B cell (primary cell): Measurements from ENCODE around the gene C1orf116. TPM values are rescaled to one million over a fixed set of nuclear protein-coding genes. Genes with fewer than 3 reads are reported as not detected.

Source experiments
- ATAC-seq: fragments of 200-7000 bp; cut with Tn5 transposase; one replicate; pipeline ENCODE4 v1.10.0; 2021; ENCODE audit warnings: low read depth, mild to moderate bottlenecking, moderate number of reproducible peaks, moderate library complexity
- CTCF ChIA-PET: fragments of 350-600 bp; sonication (Branson Sonifier 250); formaldehyde crosslinking; loops from one replicate; lab custom pipeline; 2021; ENCODE audit warnings: antibody characterized with exemption, inconsistent platforms; lab: Charles Lee
- POLR2A ChIA-PET: fragments of 350-600 bp; sonication (Branson Sonifier 250); formaldehyde crosslinking; loops from one replicate; lab custom pipeline; 2021; ENCODE audit warnings: antibody characterized with exemption; lab: Charles Lee
- DNase-seq: peaks from one replicate; pipeline ENCODE4 v3.0.0; 2013
- H2AFZ ChIP-seq: 2 replicates; pipeline ENCODE4 v1.6.1; 2012; ENCODE audit warnings: mild to moderate bottlenecking, low read depth, low read length; ENCODE audit not compliant: insufficient read depth, poor library complexity, severe bottlenecking
- H3K27ac ChIP-seq, 2 donors: 1 replicate in 1 of 2; 2 replicates in 1 of 2; pipeline ENCODE4 v1.5.1; 2012 to 2013; ENCODE audit warnings: low read length in 2 of 2, mild to moderate bottlenecking in 2 of 2, moderate library complexity in 1 of 2
- H3K27me3 ChIP-seq, 4 experiments: fragments of 200-600 bp in 1 of 4; sonication (generic) in 1 of 4; replicated peaks in 1 of 4; 1 replicate in 2 of 4; 2 replicates in 2 of 4; pipeline versions ENCODE4 v1.6.1 to v1.7.0; 2013 to 2016; ENCODE audit warnings: low read length in 3 of 4, mild to moderate bottlenecking in 2 of 4, mixed read lengths in 1 of 4, moderate library complexity in 1 of 4; ENCODE audit not compliant: insufficient read depth in 4 of 4, control insufficient read depth in 3 of 4; ENCODE audit errors: control extremely low read depth in 1 of 4
- H3K36me3 ChIP-seq, 2 experiments: replicated peaks in 1 of 2; 1 replicate in 1 of 2; 2 replicates in 1 of 2; pipeline versions ENCODE4 v1.6.1 to v1.7.1; 2013; ENCODE audit warnings: low read length in 1 of 2; ENCODE audit not compliant: insufficient read depth in 2 of 2, control insufficient read depth in 1 of 2; ENCODE audit errors: control extremely low read depth in 1 of 2, extremely low read depth in 1 of 2
- H3K4me1 ChIP-seq, 2 donors: fragments of 200-600 bp in 1 of 2; sonication (generic) in 1 of 2; 1 replicate in 1 of 2; 2 replicates in 1 of 2; pipeline versions ENCODE4 v1.5.1 to v1.6.1; 2013 to 2017; ENCODE audit warnings: low read length in 2 of 2; ENCODE audit not compliant: control insufficient read depth in 2 of 2, insufficient read depth in 2 of 2
- H3K4me2 ChIP-seq: replicated peaks from 2 replicates; pipeline ENCODE3; 2012; ENCODE audit warnings: mild to moderate bottlenecking, low read depth, low read length; ENCODE audit not compliant: poor library complexity, severe bottlenecking
- H3K4me3 ChIP-seq, 5 experiments: fragments of 200-600 bp in 1 of 5; sonication (generic) in 1 of 5; 1 replicate in 3 of 5; 2 replicates in 2 of 5; pipeline versions ENCODE4 v1.5.1 to v1.7.0; 2011 to 2016; ENCODE audit warnings: low read length in 4 of 5, mild to moderate bottlenecking in 4 of 5, low read depth in 2 of 5, control low read depth in 1 of 5, moderate library complexity in 1 of 5; ENCODE audit not compliant: insufficient read depth in 1 of 5; ENCODE audit errors: control extremely low read depth in 1 of 5, extremely low read depth in 1 of 5
- H3K79me2 ChIP-seq: fragments of 200-600 bp; sonication (generic); one replicate; pipeline ENCODE4 v1.6.0; 2016; ENCODE audit warnings: low read length; ENCODE audit not compliant: control insufficient read depth, insufficient read depth
- H3K9ac ChIP-seq: fragments of 200-600 bp; sonication (generic); 2 replicates; pipeline ENCODE4 v1.6.1; 2017; ENCODE audit warnings: mild to moderate bottlenecking, low read length, moderate library complexity
- H3K9me3 ChIP-seq, 3 donors: one replicate each; pipeline versions ENCODE4 v1.6.1 to v1.7.1; 2013; ENCODE audit warnings: low read length in 2 of 3; ENCODE audit not compliant: control insufficient read depth in 2 of 3, insufficient read depth in 1 of 3; ENCODE audit errors: control extremely low read depth in 1 of 3
- H4K20me1 ChIP-seq: 2 replicates; pipeline ENCODE4 v1.6.0; 2012; ENCODE audit warnings: mild to moderate bottlenecking, low read length; ENCODE audit not compliant: insufficient read depth, control insufficient read depth, poor library complexity, severe bottlenecking
- H3K27ac Mint-ChIP-seq: one replicate; pipeline ENCODE4 v1.8.0; 2021; ENCODE audit warnings: mixed read lengths
- H3K27me3 Mint-ChIP-seq: one replicate; pipeline ENCODE4 v1.8.0; 2021; ENCODE audit warnings: mixed read lengths
- H3K4me1 Mint-ChIP-seq: one replicate; pipeline ENCODE4 v1.8.0; 2021; ENCODE audit warnings: mixed read lengths
- H3K4me3 Mint-ChIP-seq: one replicate; pipeline ENCODE4 v1.8.0; 2021; ENCODE audit warnings: mixed read lengths
- H3K9me3 Mint-ChIP-seq: one replicate; pipeline ENCODE4 v1.8.0; 2022; ENCODE audit warnings: mixed read lengths; ENCODE audit not compliant: insufficient read depth
- EZH2 ChIP-seq: IDR thresholded peaks from 2 replicates; pipeline ENCODE4 v1.6.1; 2012; ENCODE audit warnings: borderline replicate concordance, low read depth, mild to moderate bottlenecking, moderate library complexity, low read length; ENCODE audit not compliant: insufficient read depth, poor library complexity, severe bottlenecking
- WGBS: methylation state at CpG from one replicate; pipeline ENCODE4 v1.1.5; 2013; ENCODE audit warnings: missing lambda C conversion rate; ENCODE audit not compliant: insufficient coverage; 5-methylcytosine and 5-hydroxymethylcytosine counted together
- intact Hi-C: fragments of 100-400 bp; cut with micrococcal nuclease; formaldehyde crosslinking; loops from one replicate; pipeline ENCODE4 v1.10.0; 2022
- polyA plus RNA-seq: library from polyadenylated mRNA; depleted of rRNA; stranded (reverse); fragments of >200 nt; gene quantifications from 2 replicates; pipeline ENCODE4 v1.2.3, GENCODE V29; 2012
- total RNA-seq, 2 donors: library from RNA; stranded (reverse); fragments of 120-200 nt in 1 of 2; gene quantifications; 1 replicate in 1 of 2; 2 replicates in 1 of 2; pipeline versions ENCODE4 v1.2.3 to v1.2.4, GENCODE V29; 2013 to 2022
- TF ChIP-seq, protein P1 (sequence below): fragments of 200-600 bp; IDR thresholded peaks from one replicate; pipeline ENCODE4 v1.8.0; 2022; ENCODE audit warnings: antibody characterized with exemption, mild to moderate bottlenecking

The C1orf116 gene
- total and polyA plus RNA-seq, 2 donors (not counting 1 experiment from before 2014, with no cell fraction given), result 0.09 TPM; not detected in 1

DNA sequence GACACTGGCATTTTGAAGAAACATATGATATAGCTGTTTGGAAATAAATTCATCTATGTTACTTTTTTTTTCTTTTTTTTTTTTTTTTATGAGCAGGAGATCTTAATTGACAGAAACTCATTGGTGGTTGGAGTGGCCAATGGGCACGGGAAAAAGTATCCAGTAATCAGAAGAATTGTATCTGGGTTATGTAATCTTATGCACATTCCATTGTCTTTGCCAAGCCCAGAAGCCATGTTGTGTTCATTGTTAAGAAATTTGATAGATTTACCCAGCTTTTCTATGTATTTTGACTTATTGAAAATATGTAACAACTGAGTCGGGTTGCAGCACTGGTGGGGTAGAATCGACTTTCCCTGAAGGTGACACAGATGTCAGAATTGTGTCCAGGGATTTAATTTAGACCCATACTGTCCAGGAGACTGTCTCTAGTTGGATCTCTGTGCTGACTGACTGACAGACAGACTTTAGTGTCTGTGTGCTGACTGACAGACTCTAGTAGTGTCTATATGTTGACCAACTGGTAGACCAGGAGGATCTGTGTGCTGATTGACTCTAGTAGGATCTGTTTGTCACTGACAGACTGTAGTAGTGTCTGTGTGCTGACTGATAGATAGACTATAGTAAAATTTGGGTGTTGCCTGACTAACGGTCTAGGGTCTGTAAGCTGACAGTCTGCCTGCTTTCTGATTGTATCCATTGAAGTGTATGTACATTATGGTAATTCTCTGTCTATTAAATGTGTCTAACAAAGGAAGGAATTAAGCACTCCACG is 43.8 kb upstream of the C1orf116 start:
- Histone ChIP-seq H3K4me2 (no peak overlapping the region), H3K79me2 (no peaks in the 10 kb centered on the region), H3K27ac (no peak overlapping the region), H4K20me1 (no peaks in the 10 kb centered on the region), H3K27me3 (no peaks in the 10 kb centered on the region), H2AFZ (no peak overlapping the region), H3K4me1 (peaks cover under 1% of the 10 kb centered on the region in 2 donors), H3K9ac (no peak overlapping the region), H3K9me3 (no peaks in the 10 kb centered on the region), H3K36me3 (peaks cover 3 to 12% of the 10 kb centered on the region in 2 experiments), H3K4me3 (no peak overlapping the region)
- CTCF ChIA-PET, result interaction anchor here (0.9 to 4.7 kb wide), 13 partner anchors 8 to 423 kb away, joined by 3 to 54 read pairs (median 6); partner anchors contain the start of genes PFKFB2 and YOD1
- no peak for TF ChIP-seq EZH2
- TF ChIP-seq, protein P1, sequence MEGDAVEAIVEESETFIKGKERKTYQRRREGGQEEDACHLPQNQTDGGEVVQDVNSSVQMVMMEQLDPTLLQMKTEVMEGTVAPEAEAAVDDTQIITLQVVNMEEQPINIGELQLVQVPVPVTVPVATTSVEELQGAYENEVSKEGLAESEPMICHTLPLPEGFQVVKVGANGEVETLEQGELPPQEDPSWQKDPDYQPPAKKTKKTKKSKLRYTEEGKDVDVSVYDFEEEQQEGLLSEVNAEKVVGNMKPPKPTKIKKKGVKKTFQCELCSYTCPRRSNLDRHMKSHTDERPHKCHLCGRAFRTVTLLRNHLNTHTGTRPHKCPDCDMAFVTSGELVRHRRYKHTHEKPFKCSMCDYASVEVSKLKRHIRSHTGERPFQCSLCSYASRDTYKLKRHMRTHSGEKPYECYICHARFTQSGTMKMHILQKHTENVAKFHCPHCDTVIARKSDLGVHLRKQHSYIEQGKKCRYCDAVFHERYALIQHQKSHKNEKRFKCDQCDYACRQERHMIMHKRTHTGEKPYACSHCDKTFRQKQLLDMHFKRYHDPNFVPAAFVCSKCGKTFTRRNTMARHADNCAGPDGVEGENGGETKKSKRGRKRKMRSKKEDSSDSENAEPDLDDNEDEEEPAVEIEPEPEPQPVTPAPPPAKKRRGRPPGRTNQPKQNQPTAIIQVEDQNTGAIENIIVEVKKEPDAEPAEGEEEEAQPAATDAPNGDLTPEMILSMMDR, result no peak
- Mint-ChIP-seq H3K4me3 (no peak overlapping the region), H3K27ac (no peak overlapping the region), H3K9me3 (no peaks in the 10 kb centered on the region), H3K4me1 (peaks cover 2% of the 10 kb centered on the region), H3K27me3 (no peaks in the 10 kb centered on the region)
- intact Hi-C loops, result loop anchor here (5.0 kb wide), 1 partner anchor 69 kb away; no protein-coding TSS in a partner anchor
- POLR2A ChIA-PET, result no interaction called here
- DNase-seq (no peak), ATAC-seq (no peak)
- WGBS, result 88% methylated on average over 3 of the region's 5 CpGs
